Glutamatergic neuron (in vitro differentiated cells): ENCODE measurements around the gene CDC27. TPM values are rescaled to one million over a fixed set of nuclear protein-coding genes. Genes with fewer than 3 reads are reported as not detected.
"Not testable (repeated sequence)": the region's sequence is repeated elsewhere in the genome, so short reads cannot be mapped to it uniquely, and the experiment has no call there.

Source experiments
- DNase-seq: peaks from one replicate; pipeline ENCODE4 v3.0.0; 2022
- H3K27ac Mint-ChIP-seq: one replicate; pipeline ENCODE4 v1.8.0; 2020; ENCODE audit warnings: mild to moderate bottlenecking, mixed read lengths, inconsistent platforms; ENCODE audit not compliant: unreplicated experiment
- H3K27me3 Mint-ChIP-seq: one replicate; pipeline ENCODE4 v1.8.0; 2020; ENCODE audit warnings: mild to moderate bottlenecking, moderate library complexity, mixed read lengths, inconsistent platforms; ENCODE audit not compliant: unreplicated experiment
- H3K36me3 Mint-ChIP-seq: one replicate; pipeline ENCODE4 v1.8.0; 2020; ENCODE audit warnings: mild to moderate bottlenecking, mixed read lengths, inconsistent platforms; ENCODE audit not compliant: unreplicated experiment
- H3K4me1 Mint-ChIP-seq: one replicate; pipeline ENCODE4 v1.8.0; 2020; ENCODE audit warnings: mild to moderate bottlenecking, low read depth, mixed read lengths, inconsistent platforms; ENCODE audit not compliant: unreplicated experiment
- H3K4me3 Mint-ChIP-seq: one replicate; pipeline ENCODE4 v1.8.0; 2020; ENCODE audit warnings: mild to moderate bottlenecking, mixed read lengths, inconsistent platforms; ENCODE audit not compliant: unreplicated experiment
- H3K9me3 Mint-ChIP-seq: one replicate; pipeline ENCODE4 v1.8.0; 2020; ENCODE audit warnings: mild to moderate bottlenecking, moderate library complexity, mixed read lengths, inconsistent platforms; ENCODE audit not compliant: unreplicated experiment
- total RNA-seq: library from RNA; stranded (reverse); fragmentation: NEBNext Ultra II Directional; extraction: Animal tissue kit (Norgen Biotek cat#: 25700); gene quantifications from one replicate; pipeline ENCODE4 v1.2.1, GENCODE V29; 2021; ENCODE audit not compliant: unreplicated experiment
- TF ChIP-seq, protein P1 (sequence below): fragments of 200-600 bp; sonication (generic); IDR thresholded peaks from one replicate; pipeline ENCODE4 v1.5.0; 2021; ENCODE audit not compliant: partially characterized antibody, unreplicated experiment

Gene CDC27
- total RNA-seq, 1 donor from 2014 or later: 94.6 TPM

DNA sequence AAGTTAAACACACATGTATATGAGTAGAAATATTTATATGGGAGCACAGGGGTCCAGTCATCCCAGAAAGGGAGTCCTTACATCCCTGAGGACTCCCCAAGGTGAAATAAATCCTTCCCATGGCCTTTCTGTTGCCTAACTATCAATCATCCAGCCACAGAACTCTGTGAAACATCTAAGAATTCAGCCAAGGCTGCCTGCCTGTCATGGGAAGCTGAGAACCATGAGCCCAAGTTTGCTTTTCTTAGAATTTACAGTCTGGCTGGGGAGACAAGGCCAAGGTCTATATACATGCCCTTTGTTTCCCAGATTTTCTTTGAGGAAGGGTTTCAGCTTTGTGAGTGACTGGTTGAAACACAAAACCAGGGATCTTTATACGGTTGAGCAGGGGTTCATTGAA lies 35.9 kb upstream of the CDC27 start:
- H3K4me1 Mint-ChIP-seq: peaks cover 7% of the 10 kb centered on the region
- H3K36me3 Mint-ChIP-seq: peaks cover 27% of the 10 kb centered on the region
- no peak overlapping the region for H3K27ac Mint-ChIP-seq
- TF ChIP-seq, protein P1, sequence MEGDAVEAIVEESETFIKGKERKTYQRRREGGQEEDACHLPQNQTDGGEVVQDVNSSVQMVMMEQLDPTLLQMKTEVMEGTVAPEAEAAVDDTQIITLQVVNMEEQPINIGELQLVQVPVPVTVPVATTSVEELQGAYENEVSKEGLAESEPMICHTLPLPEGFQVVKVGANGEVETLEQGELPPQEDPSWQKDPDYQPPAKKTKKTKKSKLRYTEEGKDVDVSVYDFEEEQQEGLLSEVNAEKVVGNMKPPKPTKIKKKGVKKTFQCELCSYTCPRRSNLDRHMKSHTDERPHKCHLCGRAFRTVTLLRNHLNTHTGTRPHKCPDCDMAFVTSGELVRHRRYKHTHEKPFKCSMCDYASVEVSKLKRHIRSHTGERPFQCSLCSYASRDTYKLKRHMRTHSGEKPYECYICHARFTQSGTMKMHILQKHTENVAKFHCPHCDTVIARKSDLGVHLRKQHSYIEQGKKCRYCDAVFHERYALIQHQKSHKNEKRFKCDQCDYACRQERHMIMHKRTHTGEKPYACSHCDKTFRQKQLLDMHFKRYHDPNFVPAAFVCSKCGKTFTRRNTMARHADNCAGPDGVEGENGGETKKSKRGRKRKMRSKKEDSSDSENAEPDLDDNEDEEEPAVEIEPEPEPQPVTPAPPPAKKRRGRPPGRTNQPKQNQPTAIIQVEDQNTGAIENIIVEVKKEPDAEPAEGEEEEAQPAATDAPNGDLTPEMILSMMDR: no peak
- no peak for DNase-seq
- H3K4me3 Mint-ChIP-seq: no peak overlapping the region
- H3K9me3 Mint-ChIP-seq: peaks cover 2% of the 10 kb centered on the region
- H3K27me3 Mint-ChIP-seq: peaks cover 4% of the 10 kb centered on the region

DNA sequence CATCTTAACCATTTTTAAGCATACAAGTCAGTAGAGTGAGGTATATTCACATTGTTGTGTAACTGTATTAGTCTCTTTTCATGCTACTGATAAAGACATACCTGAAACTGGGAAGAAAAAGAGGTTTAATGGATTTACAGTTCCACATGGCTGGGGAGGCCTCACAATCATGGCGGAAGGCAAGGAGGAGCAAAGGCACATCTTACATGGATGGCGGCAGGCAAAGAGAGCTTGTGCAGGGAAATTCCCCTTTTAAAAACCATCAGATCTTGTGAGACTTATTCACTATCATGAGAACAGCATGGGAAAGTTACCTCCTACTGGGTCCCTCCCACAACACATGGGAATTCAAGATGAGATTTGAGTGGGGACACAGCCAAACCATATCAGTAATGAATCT lies 35.0 kb upstream of the CDC27 start:
- H3K27me3 Mint-ChIP-seq, H3K4me3 Mint-ChIP-seq, H3K27ac Mint-ChIP-seq, H3K9me3 Mint-ChIP-seq, DNase-seq: not testable (repeated sequence)
- Mint-ChIP-seq H3K36me3 (peaks cover 27% of the 10 kb centered on the region), H3K4me1 (peaks cover 11% of the 10 kb centered on the region)

DNA sequence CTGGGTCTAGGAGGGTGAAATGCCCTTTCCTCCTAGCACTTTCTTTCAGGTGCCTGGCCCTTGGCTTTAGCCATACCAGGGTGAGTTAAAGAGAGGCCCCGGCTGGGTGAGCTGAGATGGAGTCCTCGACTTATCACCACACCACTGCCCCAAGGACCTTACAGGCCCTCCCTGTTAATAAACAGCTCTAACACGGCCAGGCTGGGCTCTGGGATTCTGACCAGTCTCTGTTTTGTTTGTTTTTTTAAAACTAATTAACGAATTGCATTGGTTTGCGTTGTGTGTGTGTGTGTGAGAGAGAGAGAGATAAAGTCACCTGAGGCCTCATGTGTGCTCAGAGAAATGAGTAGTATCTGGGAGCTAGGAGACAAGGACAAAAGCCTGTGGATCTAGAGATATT lies 34.4 kb upstream of the CDC27 start:
- Mint-ChIP-seq H3K9me3 (peaks cover 2% of the 10 kb centered on the region), H3K4me3 (no peak overlapping the region), H3K36me3 (peaks cover 27% of the 10 kb centered on the region), H3K27ac (no peak overlapping the region), H3K4me1 (peaks cover 14% of the 10 kb centered on the region), H3K27me3 (peaks cover 5% of the 10 kb centered on the region)
- TF ChIP-seq, protein P1: no peak
- no peak for DNase-seq

DNA sequence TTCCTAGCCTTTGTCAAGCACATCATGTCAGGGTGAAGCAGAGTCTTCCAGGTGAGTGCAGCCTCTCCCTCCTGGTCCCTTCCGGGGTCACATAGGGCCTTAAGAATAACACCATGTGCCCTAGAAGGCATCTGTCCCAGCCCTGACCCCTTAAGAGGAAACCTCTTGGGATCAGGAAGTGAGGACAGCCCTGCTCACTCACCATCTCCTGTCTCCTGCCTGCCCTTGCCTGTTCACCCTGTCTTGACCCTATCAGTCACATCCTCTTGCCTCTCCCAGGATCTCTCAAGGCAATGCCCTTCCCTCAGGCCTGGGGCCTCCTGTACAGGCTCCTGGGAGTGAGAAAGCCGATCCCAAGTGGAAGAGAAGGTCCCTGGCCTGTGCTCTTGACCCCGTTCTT lies 33.9 kb upstream of the CDC27 start:
- Mint-ChIP-seq H3K9me3 (peaks cover 2% of the 10 kb centered on the region), H3K36me3 (peaks cover 27% of the 10 kb centered on the region), H3K4me1 (peaks cover 17% of the 10 kb centered on the region), H3K4me3 (no peak overlapping the region), H3K27me3 (peaks cover 5% of the 10 kb centered on the region), H3K27ac (no peak overlapping the region)
- TF ChIP-seq, protein P1: no peak
- DNase-seq: no peak

DNA sequence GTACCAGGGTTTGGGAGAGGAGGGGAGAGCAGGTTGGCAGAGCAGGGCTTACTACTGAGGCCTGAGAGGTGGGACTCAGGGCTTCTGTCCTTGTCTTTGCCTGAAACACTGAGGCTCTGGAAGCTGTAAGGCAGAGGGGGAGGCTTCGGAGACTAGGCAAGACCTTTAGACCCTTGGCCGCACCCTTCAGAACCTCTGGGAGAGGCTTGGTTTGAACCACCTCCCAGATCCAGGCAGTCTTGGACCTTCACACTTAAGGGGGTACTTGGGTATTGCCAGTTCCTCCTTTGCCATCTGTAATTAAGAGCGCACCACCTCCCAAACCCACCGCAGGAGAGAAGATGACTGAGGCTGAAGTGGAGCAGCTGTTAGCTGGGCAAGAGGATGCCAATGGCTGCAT lies 33.0 kb upstream of the CDC27 start:
- TF ChIP-seq, protein P1: no peak
- H3K9me3 Mint-ChIP-seq: peaks cover 2% of the 10 kb centered on the region
- peaks cover 18% of the 10 kb centered on the region for H3K4me1 Mint-ChIP-seq
- no peak for DNase-seq
- H3K27ac Mint-ChIP-seq: no peak overlapping the region
- peaks cover 5% of the 10 kb centered on the region for H3K27me3 Mint-ChIP-seq
- peaks cover 23% of the 10 kb centered on the region for H3K36me3 Mint-ChIP-seq
- no peak overlapping the region for H3K4me3 Mint-ChIP-seq

DNA sequence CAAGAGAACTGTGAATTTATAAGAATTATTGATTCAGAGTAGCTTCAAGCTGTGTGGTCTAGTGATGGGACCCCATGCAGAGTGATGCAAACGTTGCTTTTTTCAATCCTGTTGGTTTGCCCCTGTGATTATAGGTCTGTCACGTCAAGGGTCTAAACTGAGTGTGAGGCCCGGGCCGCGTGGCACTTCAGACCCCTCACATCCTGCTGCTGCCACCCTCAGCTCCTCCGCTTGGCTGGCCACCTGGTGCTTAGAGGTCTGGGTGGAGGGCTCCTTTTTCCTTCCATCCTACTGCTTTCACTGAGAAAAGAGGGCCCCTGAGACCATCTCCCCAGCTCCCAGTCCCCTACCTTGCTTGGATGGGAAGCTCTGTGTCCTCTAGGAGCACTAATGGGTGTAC lies 32.1 kb upstream of the CDC27 start:
- peaks cover 2% of the 10 kb centered on the region for H3K9me3 Mint-ChIP-seq
- no peak overlapping the region for H3K4me3 Mint-ChIP-seq
- H3K4me1 Mint-ChIP-seq: peaks cover 18% of the 10 kb centered on the region
- no peak overlapping the region for H3K27ac Mint-ChIP-seq
- peaks cover 22% of the 10 kb centered on the region for H3K36me3 Mint-ChIP-seq
- peaks cover 5% of the 10 kb centered on the region for H3K27me3 Mint-ChIP-seq
- no peak for DNase-seq
- TF ChIP-seq, protein P1: no peak
